HEK293 (cell line): ENCODE data around the gene CBX3.

ENCODE experiments used
- CTCF ChIA-PET: fragments of 350-600 bp; formaldehyde crosslinking; extraction: SDS; loops from one replicate; lab custom pipeline; 2021; ENCODE audit warnings: antibody characterized with exemption; lab: Yijun Ruan, JAX
- POLR2A ChIA-PET: fragments of 300-600 bp; formaldehyde crosslinking; extraction: SDS; loops from one replicate; lab custom pipeline; 2020; ENCODE audit warnings: antibody characterized with exemption, inconsistent platforms; lab: Yijun Ruan, JAX
- H3K27ac ChIP-seq: fragments of 200-500 bp; sonication (Bioruptor generic); 2 replicates; pipeline ENCODE4 v1.5.1; 2014; ENCODE audit warnings: low read depth, low read length, control low read depth, inconsistent platforms; ENCODE audit errors: extremely low read depth
- H3K36me3 ChIP-seq, 2 experiments: fragments of 200-500 bp in 1 of 2; sonication (Bioruptor generic) in 1 of 2; 1 replicate in 1 of 2; 2 replicates in 1 of 2; pipeline ENCODE4 v1.5.1; 2014 to 2017; ENCODE audit warnings: inconsistent platforms in 2 of 2, low read length in 2 of 2; ENCODE audit not compliant: control insufficient read depth in 2 of 2, insufficient read depth in 1 of 2
- H3K4me1 ChIP-seq: fragments of 200-500 bp; sonication (Bioruptor generic); 2 replicates; pipeline ENCODE4 v1.5.1; 2014; ENCODE audit warnings: mild to moderate bottlenecking, low read length, inconsistent platforms; ENCODE audit not compliant: control insufficient read depth, insufficient read depth
- H3K4me3 ChIP-seq: 2 replicates; pipeline ENCODE4 v1.5.1; 2011; ENCODE audit warnings: low read depth, mild to moderate bottlenecking, control low read depth, low read length, moderate library complexity
- H3K9me3 ChIP-seq: fragments of 200-500 bp; sonication (Bioruptor generic); 2 replicates; pipeline ENCODE4 v1.5.1; 2014; ENCODE audit warnings: low read depth, low read length, inconsistent platforms; ENCODE audit not compliant: control insufficient read depth, insufficient read depth
- GLI2 ChIP-seq: fragments of 450-650 bp; formaldehyde crosslinking; IDR thresholded peaks from 2 replicates; pipeline ENCODE4; 2017; ENCODE audit warnings: missing biosample characterization, missing genetic modification characterization, low read depth, borderline replicate concordance
- GLIS2 ChIP-seq: fragments of 450-650 bp; formaldehyde crosslinking; IDR thresholded peaks from 2 replicates; pipeline ENCODE4 v1.5.1; 2016; ENCODE audit warnings: missing biosample characterization, missing genetic modification characterization
- PATZ1 ChIP-seq: fragments of 450-650 bp; formaldehyde crosslinking; IDR thresholded peaks from 2 replicates; pipeline ENCODE4 v1.5.1; 2016; ENCODE audit warnings: missing biosample characterization, missing genetic modification characterization
- SETDB1 ChIP-seq: IDR thresholded peaks from one replicate; pipeline ENCODE4 v1.6.1; 2017; ENCODE audit warnings: mild to moderate bottlenecking, low read length, moderate library complexity, mixed read lengths; ENCODE audit not compliant: insufficient read length
- SP2 ChIP-seq: fragments of 450-650 bp; formaldehyde crosslinking; IDR thresholded peaks from 2 replicates; pipeline ENCODE4 v1.5.1; 2016; ENCODE audit warnings: missing biosample characterization, missing genetic modification characterization
- YY1 ChIP-seq: fragments of 450-650 bp; formaldehyde crosslinking; IDR thresholded peaks from 2 replicates; pipeline ENCODE4 v1.5.1; 2018; ENCODE audit warnings: missing biosample characterization, missing genetic modification characterization
- ZBTB20 ChIP-seq: fragments of 450-650 bp; formaldehyde crosslinking; IDR thresholded peaks from 2 replicates; pipeline ENCODE4 v1.5.1; 2016; ENCODE audit warnings: missing biosample characterization, missing genetic modification characterization
- ZBTB8A ChIP-seq: fragments of 450-650 bp; formaldehyde crosslinking; IDR thresholded peaks from 2 replicates; pipeline ENCODE4 v1.5.1; 2016; ENCODE audit warnings: missing biosample characterization, missing genetic modification characterization
- ZFHX2 ChIP-seq: fragments of 450-650 bp; formaldehyde crosslinking; conservative IDR thresholded peaks from 2 replicates; pipeline ENCODE4 v1.5.1; 2016; ENCODE audit warnings: missing biosample characterization, missing genetic modification characterization
- ZNF112 ChIP-seq: fragments of 450-650 bp; formaldehyde crosslinking; IDR thresholded peaks from 2 replicates; pipeline ENCODE4 v1.5.0; 2017; ENCODE audit warnings: missing biosample characterization, missing genetic modification characterization
- ZNF16 ChIP-seq: fragments of 450-650 bp; formaldehyde crosslinking; IDR thresholded peaks from 2 replicates; pipeline ENCODE4 v1.5.1; 2016; ENCODE audit warnings: low read depth, missing biosample characterization, missing genetic modification characterization
- ZNF202 ChIP-seq: fragments of 450-650 bp; formaldehyde crosslinking; IDR thresholded peaks from 2 replicates; pipeline ENCODE4 v1.5.1; 2016; ENCODE audit warnings: missing biosample characterization, missing genetic modification characterization, borderline replicate concordance
- ZNF26 ChIP-seq: fragments of 450-650 bp; formaldehyde crosslinking; IDR thresholded peaks from 2 replicates; pipeline ENCODE4 v1.5.1; 2016; ENCODE audit warnings: missing biosample characterization, missing genetic modification characterization
- ZNF335 ChIP-seq: fragments of 450-650 bp; formaldehyde crosslinking; conservative IDR thresholded peaks from 2 replicates; pipeline ENCODE4 v1.5.1; 2016; ENCODE audit warnings: missing biosample characterization, missing genetic modification characterization
- ZNF350 ChIP-seq: fragments of 450-650 bp; formaldehyde crosslinking; IDR thresholded peaks from 2 replicates; pipeline ENCODE4 v1.5.0; 2017; ENCODE audit warnings: missing biosample characterization, mild to moderate bottlenecking, missing genetic modification characterization
- ZNF366 ChIP-seq: fragments of 450-650 bp; formaldehyde crosslinking; conservative IDR thresholded peaks from 2 replicates; pipeline ENCODE4 v1.5.1; 2016; ENCODE audit warnings: missing biosample characterization, missing genetic modification characterization
- ZNF48 ChIP-seq: fragments of 450-650 bp; formaldehyde crosslinking; IDR thresholded peaks from 2 replicates; pipeline ENCODE4 v1.5.1; 2016; ENCODE audit warnings: missing biosample characterization, missing genetic modification characterization
- ZNF510 ChIP-seq: fragments of 450-650 bp; formaldehyde crosslinking; IDR thresholded peaks from 2 replicates; pipeline ENCODE4 v1.5.1; 2018; ENCODE audit warnings: mild to moderate bottlenecking, missing genetic modification characterization, missing biosample characterization; ENCODE audit not compliant: insufficient replicate concordance
- ZNF513 ChIP-seq: fragments of 450-650 bp; IDR thresholded peaks from 2 replicates; pipeline ENCODE4 v1.5.1; 2018; ENCODE audit warnings: missing biosample characterization, missing genetic modification characterization
- ZNF561 ChIP-seq: fragments of 450-650 bp; IDR thresholded peaks from 2 replicates; pipeline ENCODE4 v1.5.1; 2018; ENCODE audit warnings: missing biosample characterization, missing genetic modification characterization, borderline replicate concordance
- ZNF571 ChIP-seq: fragments of 450-650 bp; formaldehyde crosslinking; IDR thresholded peaks from 2 replicates; pipeline ENCODE4 v1.5.0; 2017; ENCODE audit warnings: missing biosample characterization, missing genetic modification characterization
- ZNF660 ChIP-seq: fragments of 450-650 bp; IDR thresholded peaks from 2 replicates; pipeline ENCODE4 v1.5.1; 2018; ENCODE audit warnings: missing biosample characterization, mild to moderate bottlenecking, missing genetic modification characterization
- ZNF792 ChIP-seq: fragments of 450-650 bp; formaldehyde crosslinking; IDR thresholded peaks from 2 replicates; pipeline ENCODE4 v1.5.1; 2016; ENCODE audit warnings: missing biosample characterization, missing genetic modification characterization
- ZNF843 ChIP-seq: fragments of 450-650 bp; formaldehyde crosslinking; IDR thresholded peaks from 2 replicates; pipeline ENCODE4 v1.5.1; 2016; ENCODE audit warnings: missing biosample characterization, missing genetic modification characterization
- ZSCAN23 ChIP-seq: fragments of 450-650 bp; formaldehyde crosslinking; IDR thresholded peaks from 2 replicates; pipeline ENCODE4 v1.5.1; 2016; ENCODE audit warnings: missing biosample characterization, missing genetic modification characterization
- ZSCAN30 ChIP-seq: fragments of 450-650 bp; IDR thresholded peaks from 2 replicates; pipeline ENCODE4 v1.5.1; 2018; ENCODE audit warnings: missing biosample characterization, mild to moderate bottlenecking, missing genetic modification characterization, moderate library complexity
- ZSCAN4 ChIP-seq: fragments of 450-650 bp; formaldehyde crosslinking; IDR thresholded peaks from 2 replicates; pipeline ENCODE4 v1.5.1; 2017; ENCODE audit warnings: missing biosample characterization, missing genetic modification characterization

CBX3 gene

GRCh38 chr7:26198781-26199169 lies 2.8 kb upstream of the CBX3 start:
- no peak for TF ChIP-seq SP2 (tag by site-specific recombination)
- TF ChIP-seq ZNF660 = 0 out of 2 replicates have a peak, but pooled peaks have one; percentile 0
- 0 out of 2 replicates have a peak, but pooled peaks have one; percentile 14 for TF ChIP-seq ZNF366
- Histone ChIP-seq H3K36me3 (peaks cover 39 to 68% of the 10 kb centered on the region in 2 experiments), H3K9me3 (no peaks in the 10 kb centered on the region), H3K4me3 (peak overlapping the region; percentile 100), H3K4me1 (0 out of 2 replicates have a peak, but pooled peaks cover 5% of the 10 kb centered on the region), H3K27ac (peak overlapping the region; percentile 100; the same call in 1 of the 2 replicates)
- ChIA-PET POLR2A (interaction anchor here (0.5 to 6.0 kb wide), 6 partner anchors 10 to 336 kb away, joined by 3 to 56 read pairs (median 4); partner anchors contain the start of gene NFE2L3), CTCF (interaction anchor here (0.7 to 3.9 kb wide), 10 partner anchors 10 to 612 kb away, joined by 3 to 48 read pairs (median 4); partner anchors contain the start of gene NFE2L3)

- H3K36me3 ChIP-seq = peaks cover 33 to 65% of the 10 kb centered on the region in 2 experiments
- CTCF ChIA-PET = interaction anchor here (0.7 to 3.9 kb wide), 5 partner anchors 11 to 612 kb away, joined by 3 to 48 read pairs (median 10); no protein-coding TSS in a partner anchor
Observed at GRCh38 chr7:26199301-26200037, 2.1 kb upstream of the CBX3 start.

GRCh38 chr7:26200038-26200443 lies 1.5 kb upstream of the CBX3 start:
- Histone ChIP-seq H3K27ac (peak overlapping the region; percentile 100), H3K4me3 (peak overlapping the region; percentile 100), H3K36me3 (peaks cover 27 to 62% of the 10 kb centered on the region in 2 experiments), H3K4me1 (peaks cover 6% of the 10 kb centered on the region; the same call in 1 of the 2 replicates), H3K9me3 (no peaks in the 10 kb centered on the region)
- ChIA-PET POLR2A (interaction anchor here (0.5 to 6.0 kb wide), 25 partner anchors 8 to 1255 kb away, joined by 3 to 56 read pairs (median 4); partner anchors contain the start of genes HOXA5, HOXA7, NFE2L3 and SNX10), CTCF (interaction anchor here (0.8 to 3.9 kb wide), 2 partner anchors 109 to 166 kb away, joined by 3 to 48 read pairs; no protein-coding TSS in a partner anchor)
- no peak for TF ChIP-seq GLI2 (tag by site-specific recombination)
- TF ChIP-seq ZNF571 = no peak
- TF ChIP-seq ZSCAN30 (tag by site-specific recombination) = 0 out of 2 replicates have a peak, but pooled peaks have one; percentile 53
- TF ChIP-seq ZBTB20 (tag by site-specific recombination) = peak; percentile 32; the same call in 1 of the 2 replicates
- TF ChIP-seq PATZ1 (tag by site-specific recombination) = peak; percentile 66; the same call in 1 of the 2 replicates
- no peak for TF ChIP-seq ZNF561 (tag by site-specific recombination)
- no peak for TF ChIP-seq ZNF513 (tag by site-specific recombination)
- TF ChIP-seq GLIS2 = peak; percentile 74
- peak; percentile 76 for TF ChIP-seq ZBTB8A (tag by site-specific recombination)
- 0 out of 2 replicates have a peak, but pooled peaks have one; percentile 8 for TF ChIP-seq ZFHX2 (tag by site-specific recombination)
- 0 out of 2 replicates have a peak, but pooled peaks have one; percentile 35 for TF ChIP-seq ZNF335 (tag by site-specific recombination)

More at GRCh38 chr7:26199301-26200037, 2.1 kb upstream of the CBX3 start:
- Histone ChIP-seq H3K4me1 (0 out of 2 replicates have a peak, but pooled peaks cover 5% of the 10 kb centered on the region), H3K4me3 (peak overlapping the region; percentile 100), H3K27ac (peak overlapping the region; percentile 100), H3K9me3 (no peaks in the 10 kb centered on the region)
- POLR2A ChIA-PET = interaction anchor here (0.5 to 6.0 kb wide), 25 partner anchors 8 to 1255 kb away, joined by 3 to 56 read pairs (median 4); partner anchors contain the start of genes HOXA5, HOXA7, NFE2L3 and SNX10
- no peak for TF ChIP-seq ZNF112 (tag by site-specific recombination)
- no peak for TF ChIP-seq ZSCAN23 (tag by site-specific recombination)
- no peak for TF ChIP-seq ZNF843
- TF ChIP-seq ZNF350 (tag by site-specific recombination) = no peak
- TF ChIP-seq ZNF16 (tag by site-specific recombination) = no peak
- TF ChIP-seq ZNF366 = no peak
- TF ChIP-seq ZNF202 (tag by site-specific recombination) = no peak
- TF ChIP-seq ZNF792 (tag by site-specific recombination) = no peak
- no peak for TF ChIP-seq ZNF26
- TF ChIP-seq ZNF510 (tag by site-specific recombination) = no peak
- no peak for TF ChIP-seq SETDB1
- no peak for TF ChIP-seq ZNF48 (tag by site-specific recombination)
- TF ChIP-seq YY1 = no peak
- TF ChIP-seq ZSCAN4 = no peak
